Upper lobe of right lung (tissue), 1 donor: ENCODE data around the gene MUC16. TPM values are rescaled to one million over a fixed set of nuclear protein-coding genes. Genes with fewer than 3 reads are reported as not detected.

Experiments used
- total RNA-seq: library from RNA; stranded (reverse); fragmentation: NEBNext Ultra II Directional; extraction: Animal tissue kit (Norgen Biotek cat#: 25700); gene quantifications from one replicate; pipeline ENCODE4 v1.2.1, GENCODE V29; 2021
- donor health status: DM: no; HTN: yes; CAD: no; lungs with severe emphysema.

MUC16 gene
- total RNA-seq, 1 donor from 2014 or later, result 0.41 TPM

Other genes starting within 250 kb of the MUC16 start
- 27.6 TPM for gene ZNF558, start 178.1 kb downstream of the MUC16 start, total RNA-seq
- gene MBD3L1, start 178.0 kb downstream of the MUC16 start, total RNA-seq, result not detected
- gene OR1M1, start 76.7 kb upstream of the MUC16 start, total RNA-seq, result not detected
- gene OR7G2, start 97.1 kb upstream of the MUC16 start, total RNA-seq, result not detected
- gene OR7G1, start 105.4 kb upstream of the MUC16 start, total RNA-seq, result not detected
- not detected for gene OR7G3, start 116.5 kb upstream of the MUC16 start, total RNA-seq
- 28.2 TPM for gene ZNF317, start 130.0 kb upstream of the MUC16 start, total RNA-seq
- gene OR7D2, start 168.6 kb upstream of the MUC16 start, total RNA-seq, result 0.52 TPM
- gene OR7D4, start 209.2 kb upstream of the MUC16 start, total RNA-seq, result not detected
- not detected for gene OR7E24, start 240.5 kb upstream of the MUC16 start, total RNA-seq